Measurements from ENCODE around the gene UNC5B.

UNC5B gene

DNA sequence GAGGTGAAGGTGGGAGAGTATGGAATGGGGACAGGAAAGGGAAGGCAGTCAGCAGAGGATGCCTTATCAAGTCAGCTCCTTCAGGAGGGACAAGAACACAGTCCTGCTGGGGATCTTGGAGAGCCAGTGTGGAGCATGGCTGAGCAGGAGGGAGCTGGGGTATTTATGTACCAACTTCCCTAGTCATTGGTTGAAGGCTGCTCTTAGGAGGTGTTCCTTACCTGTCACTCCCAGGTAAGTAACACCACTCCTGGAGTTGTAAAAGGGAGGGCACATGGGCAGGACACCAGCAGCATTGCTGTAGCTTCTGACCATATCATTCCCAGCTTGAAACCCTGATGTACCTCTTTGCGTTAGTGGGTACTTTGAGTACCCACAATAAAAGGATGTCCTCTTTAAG is 136.5 kb downstream of the UNC5B start:
- no peak for DNase-seq

- DNase-seq = no peak
These were observed 137.0 kb downstream of the UNC5B start for GRCh38 chr10:71349406-71349805.

GRCh38 chr10:71351087-71351486 is 138.7 kb downstream of the UNC5B start:
- no peak for DNase-seq

DNA sequence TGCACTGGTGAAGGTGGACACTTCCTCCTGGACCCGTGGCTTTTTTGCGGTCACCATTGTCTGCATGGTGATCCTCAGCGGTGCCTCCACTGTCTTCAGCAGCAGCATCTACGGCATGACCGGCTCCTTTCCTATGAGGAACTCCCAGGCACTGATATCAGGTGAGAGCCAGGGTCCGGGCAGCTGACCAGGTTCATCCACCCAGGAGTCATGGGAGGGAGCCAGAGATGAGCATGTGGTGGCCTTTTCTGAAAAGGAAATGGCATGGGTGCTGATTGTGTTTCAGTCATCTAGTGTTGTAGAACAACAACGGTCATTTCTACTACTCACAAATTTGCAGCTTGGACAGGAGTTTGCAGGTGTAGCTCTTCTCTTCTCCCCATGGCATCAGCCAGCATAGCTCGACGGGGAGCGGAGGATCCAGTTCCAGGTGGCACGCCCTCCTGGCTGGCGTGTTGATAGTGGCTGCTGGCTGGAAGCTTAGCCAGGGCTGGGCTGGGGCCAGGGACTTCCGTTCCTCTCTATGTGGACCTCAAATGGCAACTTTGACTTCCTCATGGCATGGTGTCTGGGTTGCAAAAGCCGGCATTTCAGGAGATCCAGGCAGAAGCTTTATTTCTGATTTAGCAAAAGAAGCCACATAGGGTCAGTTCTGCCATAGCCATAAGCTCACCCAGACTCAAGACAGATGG is 139.4 kb downstream of the UNC5B start:
- DNase-seq = no peak

Data from NCI-H1105 (cell line).